GM12874 (cell line): ENCODE results near the gene SP140L.

Source experiments
- CTCF ChIP-seq: IDR thresholded peaks from 2 replicates; pipeline ENCODE4 v1.5.1; 2011; ENCODE audit warnings: low read depth, mild to moderate bottlenecking, control low read depth, low read length, moderate library complexity; ENCODE audit not compliant: insufficient read depth

Gene SP140L

DNA sequence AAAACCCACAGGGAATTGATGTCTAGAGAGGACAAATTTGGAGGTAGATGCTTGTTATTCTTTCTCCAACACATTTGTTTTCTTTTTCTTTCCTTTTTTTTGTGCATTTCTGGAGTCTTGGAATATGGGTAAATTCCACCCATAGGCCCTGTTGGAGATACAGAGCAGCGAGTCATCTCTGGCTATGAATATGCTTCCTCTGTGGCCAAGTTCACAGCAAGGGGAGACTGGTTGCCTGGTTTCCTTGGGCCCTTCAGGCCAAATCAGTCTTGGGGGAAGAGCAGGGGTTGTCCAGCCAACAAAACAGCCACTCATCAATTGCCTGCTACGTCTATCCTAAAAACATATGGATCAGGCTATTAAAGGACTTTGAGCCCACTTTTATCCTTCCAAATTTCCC lies 116.5 kb downstream of the SP140L start:
- no peak for TF ChIP-seq CTCF

DNA sequence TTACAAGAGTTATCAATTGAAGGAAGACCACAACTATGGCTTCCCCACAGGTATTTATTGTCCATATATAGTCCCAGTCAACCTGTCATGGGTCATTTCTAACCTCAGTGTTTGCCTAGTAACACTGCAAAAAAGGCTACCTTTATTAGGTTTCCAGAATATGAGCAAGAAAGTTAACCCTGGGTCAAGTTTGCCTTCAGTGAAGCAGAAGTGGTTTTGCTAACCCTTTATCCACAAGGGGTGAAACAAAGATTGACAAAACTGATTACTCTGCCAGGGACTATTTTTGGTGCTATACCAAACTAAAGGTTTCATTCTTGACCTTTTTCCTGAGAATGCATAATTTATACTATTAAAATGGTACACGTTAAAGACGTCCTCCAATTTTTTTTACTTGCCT lies 117.8 kb downstream of the SP140L start:
- TF ChIP-seq CTCF, result no peak

- no peak for TF ChIP-seq CTCF
These were observed 120.0 kb downstream of the SP140L start for GRCh38 chr2:230447036-230447435.

DNA sequence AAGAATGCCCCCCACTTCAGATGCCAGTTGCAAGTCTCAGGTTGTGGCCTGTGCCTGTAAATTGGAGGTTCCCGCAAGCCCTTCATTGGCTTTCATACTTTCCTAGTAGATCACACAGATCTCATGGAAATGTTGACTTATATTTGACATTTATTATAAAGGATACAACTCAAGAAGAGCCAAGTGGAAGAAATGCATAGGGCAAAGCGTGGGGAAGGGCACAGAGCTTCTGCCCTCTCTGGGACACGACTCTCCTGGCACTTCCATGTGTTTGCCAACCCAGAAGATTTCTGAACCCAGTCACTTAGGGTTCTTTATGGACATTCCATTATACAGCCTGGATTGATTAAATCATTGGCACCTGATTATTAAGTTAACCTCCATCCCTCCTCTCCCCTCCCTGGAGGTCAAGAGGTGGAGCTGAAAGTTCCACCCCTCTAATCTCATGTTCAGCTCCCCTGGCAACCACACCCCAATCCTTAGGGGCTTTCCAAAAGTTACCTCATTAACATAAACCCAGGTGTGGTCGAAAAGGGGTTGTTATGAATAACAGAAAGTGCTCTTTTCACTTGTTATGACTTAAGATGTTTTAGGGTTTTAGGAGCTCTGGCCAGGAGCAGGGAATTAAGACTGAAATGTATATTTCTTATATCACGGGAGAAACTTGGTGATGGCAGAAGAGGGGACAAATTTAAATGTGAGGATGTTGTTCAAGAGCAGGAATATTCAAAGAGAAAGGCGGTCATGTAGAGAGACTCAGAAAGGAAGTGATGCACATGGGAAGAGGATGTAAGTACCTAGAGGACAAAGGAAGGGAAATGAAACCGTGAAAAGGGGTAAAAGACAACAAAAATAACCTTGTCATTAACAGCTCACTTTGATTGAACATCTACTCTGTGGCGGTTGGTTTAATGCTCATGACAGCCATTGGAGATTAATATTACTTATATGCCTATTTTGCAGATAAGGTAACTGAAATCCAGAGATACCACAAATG lies 120.8 kb downstream of the SP140L start:
- no peak for TF ChIP-seq CTCF

DNA sequence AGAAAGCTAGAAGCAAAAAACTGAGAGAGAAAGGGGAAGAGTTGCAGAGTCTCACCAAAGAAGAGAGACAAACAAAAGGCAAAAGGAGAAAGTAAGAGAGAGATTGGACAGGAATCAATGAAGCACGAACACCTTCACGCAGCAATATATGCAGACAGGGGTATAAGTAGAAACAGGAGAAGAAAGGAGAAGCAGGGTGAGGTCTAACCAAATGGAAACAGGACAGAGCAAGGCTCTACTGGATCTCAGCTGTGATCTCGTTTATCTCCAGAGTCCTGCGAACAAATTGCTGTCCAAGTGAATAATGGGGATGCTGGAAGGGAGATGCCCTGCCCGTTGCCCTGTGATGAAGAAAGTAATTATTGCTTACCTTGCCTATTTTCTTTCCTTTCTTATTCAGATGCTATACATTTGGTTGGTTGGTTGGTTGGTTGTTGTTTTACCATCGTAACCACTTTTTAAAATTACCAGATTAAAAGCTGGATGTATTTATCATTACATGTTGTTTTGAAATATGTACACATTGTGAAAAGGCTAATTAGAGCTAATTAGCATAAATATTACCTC lies 123.0 kb downstream of the SP140L start:
- no peak for TF ChIP-seq CTCF

- TF ChIP-seq CTCF, result no peak
These were observed 126.0 kb downstream of the SP140L start for GRCh38 chr2:230453006-230453405.
